Keratinocyte (primary cell): Measurements from ENCODE around the gene LGI4. TPM values are rescaled to one million over a fixed set of nuclear protein-coding genes. Genes with fewer than 3 reads are reported as not detected.
A peak's percentile ranks its signal among the peaks of the same experiment; 100 is the strongest.

Experiments
- DNase-seq: peaks from one replicate; pipeline ENCODE4 v3.0.0-alpha.2; 2011; ENCODE audit warnings: low read depth, missing footprints, low spot score
- FAIRE-seq: peaks from 2 replicates; lab custom pipeline; 2011; peaks lifted over from hg19 to GRCh38; lab: Jason Lieb, UNC
- H2AFZ ChIP-seq: 2 replicates; pipeline ENCODE4 v1.6.0; 2012; ENCODE audit warnings: low read length, control low read depth, inconsistent platforms; ENCODE audit not compliant: control insufficient read depth
- H3K27ac ChIP-seq: 2 replicates; pipeline ENCODE4 v1.5.1; 2011; ENCODE audit warnings: low read length; ENCODE audit not compliant: control insufficient read depth, insufficient read depth
- H3K27me3 ChIP-seq: 3 replicates; pipeline ENCODE4 v1.6.0; 2011; ENCODE audit warnings: low read length; ENCODE audit not compliant: control insufficient read depth, insufficient read depth; ENCODE audit errors: extremely low read depth
- H3K36me3 ChIP-seq, 2 experiments: 2 replicates in 1 of 2; 3 replicates in 1 of 2; pipeline ENCODE4 v1.5.1; 2011; ENCODE audit warnings: low read length in 2 of 2, mild to moderate bottlenecking in 1 of 2; ENCODE audit not compliant: control insufficient read depth in 2 of 2, insufficient read depth in 2 of 2; ENCODE audit errors: extremely low read depth in 1 of 2
- H3K4me1 ChIP-seq: 3 replicates; pipeline ENCODE4 v1.5.1; 2011; ENCODE audit warnings: low read length; ENCODE audit not compliant: control insufficient read depth, insufficient read depth; ENCODE audit errors: extremely low read depth
- H3K4me2 ChIP-seq: 3 replicates; pipeline ENCODE4 v1.6.0; 2011; ENCODE audit warnings: low read depth, low read length; ENCODE audit not compliant: control insufficient read depth, insufficient read depth; ENCODE audit errors: extremely low read depth
- H3K4me3 ChIP-seq, 3 experiments: fragments of 200-600 bp in 1 of 3; sonication (generic) in 1 of 3; 2 replicates in 2 of 3; 3 replicates in 1 of 3; pipeline ENCODE4 v1.5.1; 2011 to 2016; ENCODE audit warnings: low read length in 3 of 3, mild to moderate bottlenecking in 3 of 3, control low read depth in 2 of 3, inconsistent platforms in 1 of 3, low read depth in 1 of 3, mixed read lengths in 1 of 3, mixed run types in 1 of 3, moderate library complexity in 1 of 3; ENCODE audit not compliant: control insufficient read depth in 2 of 3, insufficient read depth in 2 of 3; ENCODE audit errors: extremely low read depth in 1 of 3
- H3K79me2 ChIP-seq: 2 replicates; pipeline ENCODE4 v1.6.0; 2012; ENCODE audit warnings: low read length; ENCODE audit not compliant: control insufficient read depth, insufficient read depth
- H3K9ac ChIP-seq: 3 replicates; pipeline ENCODE4 v1.6.0; 2011; ENCODE audit warnings: low read length; ENCODE audit not compliant: control insufficient read depth, insufficient read depth; ENCODE audit errors: extremely low read depth
- H3K9me1 ChIP-seq: 3 replicates; pipeline ENCODE4 v1.6.0; 2011; ENCODE audit warnings: low read length; ENCODE audit not compliant: control insufficient read depth, insufficient read depth; ENCODE audit errors: extremely low read depth
- H3K9me3 ChIP-seq: 2 replicates; pipeline ENCODE4 v1.5.1; 2012; ENCODE audit warnings: low read depth, low read length; ENCODE audit not compliant: control insufficient read depth
- H4K20me1 ChIP-seq: 3 replicates; pipeline ENCODE4 v1.6.0; 2011; ENCODE audit warnings: low read length; ENCODE audit not compliant: control insufficient read depth, insufficient read depth; ENCODE audit errors: extremely low read depth
- EZH2 ChIP-seq: IDR thresholded peaks from one replicate; pipeline ENCODE4 v1.6.1; 2012; ENCODE audit warnings: inconsistent platforms, mild to moderate bottlenecking, low read length, moderate library complexity
- dilution Hi-C: fragments of 300-500 bp; cut with MboI; formaldehyde crosslinking; loops from one replicate; pipeline ENCODE4 v1.7.0; 2020; ENCODE audit warnings: low sequenced_read_pairs; ENCODE audit not compliant: extremely low pct_ligation_motif_present
- polyA plus RNA-seq, 5 experiments: library from polyadenylated mRNA; depleted of rRNA in 3 of 5; stranded (reverse) in 3 of 5; stranded (forward) in 1 of 5; unstranded in 1 of 5; fragments of >200 nt; gene quantifications; 1 replicate in 1 of 5; 2 replicates in 3 of 5; 3 replicates in 1 of 5; pipeline versions ENCODE4 v1.2.1 to v1.2.3, GENCODE V29; 2011 to 2012; ENCODE audit warnings: missing spikeins in 2 of 5, low read depth in 1 of 5, low replicate concordance in 1 of 5
- TF ChIP-seq, protein P1 (sequence below), 3 experiments: IDR thresholded peaks in 1 of 3; conservative IDR thresholded peaks in 1 of 3; optimal IDR thresholded peaks in 1 of 3; 2 replicates in 2 of 3; 3 replicates in 1 of 3; pipeline versions ENCODE3 to v1.5.1; 2011; ENCODE audit warnings: low read length in 3 of 3, mild to moderate bottlenecking in 3 of 3, moderate library complexity in 2 of 3, control low read depth in 1 of 3, inconsistent platforms in 1 of 3; ENCODE audit not compliant: insufficient read depth in 2 of 3; ENCODE audit errors: extremely low read depth in 1 of 3

The LGI4 gene
- polyA plus RNA-seq, 1 donor (not counting 4 experiments of a cell fraction or from before 2014, with no cell fraction given), result 0.01 TPM

DNA sequence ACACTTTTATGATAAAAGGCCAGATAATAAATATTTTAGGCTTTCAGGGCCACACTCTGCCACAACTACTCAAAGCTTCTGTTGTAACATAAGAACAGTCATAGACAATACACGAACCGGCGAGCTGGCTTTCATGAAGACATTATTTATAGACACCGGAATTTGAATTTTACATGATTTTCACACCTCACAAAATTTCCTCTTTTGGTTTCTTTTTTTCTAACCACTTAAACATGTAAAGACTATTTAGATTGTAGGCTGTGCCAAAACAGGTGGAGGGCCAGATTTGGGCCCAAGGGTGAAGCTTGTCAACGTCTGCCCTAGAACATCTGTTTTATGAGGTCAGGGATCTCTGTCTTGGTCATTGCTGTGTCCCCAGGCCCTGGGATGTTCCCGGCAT is 48.9 kb downstream of the LGI4 start:
- H3K4me2 ChIP-seq, result no peak overlapping the region
- dilution Hi-C loops, result no loop called here
- H4K20me1 ChIP-seq, result no peaks in the 10 kb centered on the region
- DNase-seq (no peak), FAIRE-seq (no peak)
- H3K79me2 ChIP-seq, result no peaks in the 10 kb centered on the region
- H3K9me3 ChIP-seq, result no peaks in the 10 kb centered on the region
- H2AFZ ChIP-seq, result no peak overlapping the region
- TF ChIP-seq, protein P1, sequence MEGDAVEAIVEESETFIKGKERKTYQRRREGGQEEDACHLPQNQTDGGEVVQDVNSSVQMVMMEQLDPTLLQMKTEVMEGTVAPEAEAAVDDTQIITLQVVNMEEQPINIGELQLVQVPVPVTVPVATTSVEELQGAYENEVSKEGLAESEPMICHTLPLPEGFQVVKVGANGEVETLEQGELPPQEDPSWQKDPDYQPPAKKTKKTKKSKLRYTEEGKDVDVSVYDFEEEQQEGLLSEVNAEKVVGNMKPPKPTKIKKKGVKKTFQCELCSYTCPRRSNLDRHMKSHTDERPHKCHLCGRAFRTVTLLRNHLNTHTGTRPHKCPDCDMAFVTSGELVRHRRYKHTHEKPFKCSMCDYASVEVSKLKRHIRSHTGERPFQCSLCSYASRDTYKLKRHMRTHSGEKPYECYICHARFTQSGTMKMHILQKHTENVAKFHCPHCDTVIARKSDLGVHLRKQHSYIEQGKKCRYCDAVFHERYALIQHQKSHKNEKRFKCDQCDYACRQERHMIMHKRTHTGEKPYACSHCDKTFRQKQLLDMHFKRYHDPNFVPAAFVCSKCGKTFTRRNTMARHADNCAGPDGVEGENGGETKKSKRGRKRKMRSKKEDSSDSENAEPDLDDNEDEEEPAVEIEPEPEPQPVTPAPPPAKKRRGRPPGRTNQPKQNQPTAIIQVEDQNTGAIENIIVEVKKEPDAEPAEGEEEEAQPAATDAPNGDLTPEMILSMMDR (optimal IDR thresholded peaks at IDR 0.05 in 1 of 3, IDR thresholded peaks at IDR 0.05 in 1 of 3, conservative IDR thresholded peaks at IDR 0.05 in 1 of 3; ENCODE audit: extremely low read depth in 1 of 3, insufficient read depth in 2 of 3, low read length in 3 of 3), result no peak
- TF ChIP-seq EZH2, result no peak
- H3K4me3 ChIP-seq, result no peak overlapping the region
- no peaks in the 10 kb centered on the region for H3K36me3 ChIP-seq
- H3K9ac ChIP-seq, result no peak overlapping the region
- no peak overlapping the region for H3K27ac ChIP-seq
- no peaks in the 10 kb centered on the region for H3K9me1 ChIP-seq
- no peaks in the 10 kb centered on the region for H3K27me3 ChIP-seq
- peaks cover 15% of the 10 kb centered on the region for H3K4me1 ChIP-seq

DNA sequence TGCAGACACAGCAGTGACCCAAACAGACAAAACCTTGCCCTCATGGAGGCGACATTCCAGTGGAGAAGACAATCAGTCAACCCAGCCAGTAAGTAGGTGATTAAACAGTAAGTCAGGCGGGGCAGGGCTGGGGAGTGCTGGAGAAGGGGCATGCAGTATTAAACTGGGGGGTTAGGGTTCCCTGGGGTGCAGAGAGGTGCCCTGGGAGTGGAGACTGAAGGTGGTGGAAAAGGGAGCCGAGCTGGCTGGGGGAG is 50.4 kb downstream of the LGI4 start:
- dilution Hi-C loops, result no loop called here
- TF ChIP-seq, protein P1 (optimal IDR thresholded peaks at IDR 0.05 in 1 of 3, IDR thresholded peaks at IDR 0.05 in 1 of 3, conservative IDR thresholded peaks at IDR 0.05 in 1 of 3; ENCODE audit: extremely low read depth in 1 of 3, insufficient read depth in 2 of 3, low read length in 3 of 3), result peak in 1 of 3 experiments; percentile 4
- no peak for TF ChIP-seq EZH2
- Histone ChIP-seq H3K79me2 (no peaks in the 10 kb centered on the region), H3K9me1 (no peaks in the 10 kb centered on the region), H3K4me3 (no peak overlapping the region), H4K20me1 (no peaks in the 10 kb centered on the region), H2AFZ (no peak overlapping the region), H3K4me1 (peaks cover 9% of the 10 kb centered on the region), H3K4me2 (no peak overlapping the region), H3K27ac (no peak overlapping the region), H3K9me3 (no peaks in the 10 kb centered on the region), H3K9ac (no peak overlapping the region), H3K36me3 (no peaks in the 10 kb centered on the region), H3K27me3 (no peaks in the 10 kb centered on the region)
- no peak for FAIRE-seq
- no peak for DNase-seq
